Nephron (organoid): ENCODE measurements around the gene TCP11L2.

ENCODE experiments used
- H3K27ac Mint-ChIP-seq, 3 experiments: 2 replicates each; pipeline ENCODE4 v1.8.0; 2020; ENCODE audit warnings: mixed read lengths in 3 of 3, mild to moderate bottlenecking in 2 of 3, moderate library complexity in 1 of 3
- H3K27me3 Mint-ChIP-seq: 2 replicates; pipeline ENCODE4 v1.8.0; 2021; ENCODE audit warnings: low read depth, mild to moderate bottlenecking, moderate library complexity, mixed read lengths
- H3K36me3 Mint-ChIP-seq: 2 replicates; pipeline ENCODE4 v1.8.0; 2020; ENCODE audit warnings: low read depth, mixed read lengths
- H3K4me1 Mint-ChIP-seq: 2 replicates; pipeline ENCODE4 v1.8.0; 2020; ENCODE audit warnings: mixed read lengths
- H3K4me3 Mint-ChIP-seq, 3 experiments: 2 replicates each; pipeline ENCODE4 v1.8.0; 2020; ENCODE audit warnings: mild to moderate bottlenecking in 3 of 3, mixed read lengths in 3 of 3, moderate library complexity in 2 of 3
- H3K9me3 Mint-ChIP-seq: 2 replicates; pipeline ENCODE4 v1.8.0; 2020; ENCODE audit warnings: mixed read lengths
- TF ChIP-seq, protein P1 (sequence below), 3 experiments: fragments of 200-600 bp; sonication (generic); IDR thresholded peaks; one replicate each; pipeline ENCODE4 v1.5.0; 2021; ENCODE audit warnings: antibody characterized with exemption in 3 of 3; ENCODE audit not compliant: unreplicated experiment in 3 of 3

TCP11L2 gene

DNA sequence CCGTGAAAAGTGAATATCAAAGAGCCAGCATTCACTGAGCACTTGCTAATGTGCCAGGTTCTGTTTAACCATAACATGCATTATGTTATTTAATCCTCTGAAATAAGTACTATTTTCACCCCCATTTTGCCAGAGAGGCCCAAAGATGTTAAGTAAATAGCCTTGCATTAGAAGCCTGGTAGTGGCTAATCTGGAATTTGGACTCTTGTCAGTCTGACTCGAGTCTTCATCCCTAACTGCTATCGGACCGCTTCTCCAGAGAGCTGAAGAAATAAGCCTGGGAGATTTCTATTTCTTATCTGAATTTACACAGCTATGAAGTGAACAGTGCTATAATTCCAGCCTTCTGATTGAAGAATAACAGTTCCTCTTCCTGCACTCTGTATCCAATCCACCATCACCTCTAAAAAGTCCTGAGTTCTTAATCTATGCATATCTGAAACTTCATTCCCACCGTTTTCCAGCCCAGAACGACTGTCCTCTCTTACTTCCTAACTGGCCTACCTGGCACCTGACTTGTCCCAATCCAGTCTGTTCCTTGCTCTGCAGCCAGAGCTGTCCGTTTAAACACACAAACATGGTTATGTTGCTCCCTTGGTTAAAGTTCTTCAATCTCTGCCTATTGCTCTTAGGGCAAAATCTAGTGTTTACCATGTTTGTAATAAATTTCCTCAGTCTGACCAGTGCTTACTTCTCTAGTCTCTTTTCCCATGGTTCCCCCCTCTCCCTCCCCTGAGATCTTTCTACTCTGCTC, 57.3 kb downstream of the TCP11L2 start:
- Mint-ChIP-seq H3K27ac (no peak overlapping the region), H3K9me3 (no peaks in the 10 kb centered on the region), H3K36me3 (no peaks in the 10 kb centered on the region), H3K4me3 (no peak overlapping the region), H3K27me3 (no peaks in the 10 kb centered on the region), H3K4me1 (peaks cover 14% of the 10 kb centered on the region)
- TF ChIP-seq, protein P1, sequence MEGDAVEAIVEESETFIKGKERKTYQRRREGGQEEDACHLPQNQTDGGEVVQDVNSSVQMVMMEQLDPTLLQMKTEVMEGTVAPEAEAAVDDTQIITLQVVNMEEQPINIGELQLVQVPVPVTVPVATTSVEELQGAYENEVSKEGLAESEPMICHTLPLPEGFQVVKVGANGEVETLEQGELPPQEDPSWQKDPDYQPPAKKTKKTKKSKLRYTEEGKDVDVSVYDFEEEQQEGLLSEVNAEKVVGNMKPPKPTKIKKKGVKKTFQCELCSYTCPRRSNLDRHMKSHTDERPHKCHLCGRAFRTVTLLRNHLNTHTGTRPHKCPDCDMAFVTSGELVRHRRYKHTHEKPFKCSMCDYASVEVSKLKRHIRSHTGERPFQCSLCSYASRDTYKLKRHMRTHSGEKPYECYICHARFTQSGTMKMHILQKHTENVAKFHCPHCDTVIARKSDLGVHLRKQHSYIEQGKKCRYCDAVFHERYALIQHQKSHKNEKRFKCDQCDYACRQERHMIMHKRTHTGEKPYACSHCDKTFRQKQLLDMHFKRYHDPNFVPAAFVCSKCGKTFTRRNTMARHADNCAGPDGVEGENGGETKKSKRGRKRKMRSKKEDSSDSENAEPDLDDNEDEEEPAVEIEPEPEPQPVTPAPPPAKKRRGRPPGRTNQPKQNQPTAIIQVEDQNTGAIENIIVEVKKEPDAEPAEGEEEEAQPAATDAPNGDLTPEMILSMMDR (IDR thresholded peaks at IDR 0.05; ENCODE audit: unreplicated experiment in 3 of 3) = no peak

DNA sequence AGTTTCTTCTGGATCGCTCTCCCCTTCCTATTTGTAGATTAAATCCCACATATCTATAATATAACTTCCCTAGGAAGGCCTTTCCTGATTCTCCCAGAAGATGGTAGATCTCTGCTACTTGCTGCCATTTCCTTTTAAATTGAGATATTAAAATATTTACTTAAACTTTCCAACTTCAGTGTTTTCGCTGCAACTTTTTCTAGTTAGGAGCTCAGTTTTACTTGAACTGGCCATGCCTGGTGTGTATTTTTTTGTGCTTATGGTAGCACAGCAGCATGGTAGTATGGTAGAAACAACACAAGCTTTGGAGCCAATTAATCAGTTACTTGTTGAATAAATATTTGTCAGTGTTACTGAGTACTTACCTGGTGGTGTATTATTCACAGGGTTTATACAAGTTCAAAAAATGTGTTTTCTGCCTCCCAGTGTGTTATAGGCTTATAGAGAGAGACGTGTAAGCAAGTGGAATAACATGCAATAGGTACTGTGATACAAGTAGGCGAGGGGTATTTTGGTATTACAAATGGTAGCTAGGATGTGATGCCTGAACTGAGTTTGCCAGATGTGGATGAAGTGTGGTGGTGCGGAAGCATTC, 58.0 kb downstream of the TCP11L2 start:
- Mint-ChIP-seq H3K4me3 (no peak overlapping the region), H3K4me1 (peaks cover 14% of the 10 kb centered on the region), H3K9me3 (no peaks in the 10 kb centered on the region), H3K27ac (no peak overlapping the region), H3K36me3 (no peaks in the 10 kb centered on the region), H3K27me3 (no peaks in the 10 kb centered on the region)
- TF ChIP-seq, protein P1 (IDR thresholded peaks at IDR 0.05; ENCODE audit: unreplicated experiment in 3 of 3) = no peak

DNA sequence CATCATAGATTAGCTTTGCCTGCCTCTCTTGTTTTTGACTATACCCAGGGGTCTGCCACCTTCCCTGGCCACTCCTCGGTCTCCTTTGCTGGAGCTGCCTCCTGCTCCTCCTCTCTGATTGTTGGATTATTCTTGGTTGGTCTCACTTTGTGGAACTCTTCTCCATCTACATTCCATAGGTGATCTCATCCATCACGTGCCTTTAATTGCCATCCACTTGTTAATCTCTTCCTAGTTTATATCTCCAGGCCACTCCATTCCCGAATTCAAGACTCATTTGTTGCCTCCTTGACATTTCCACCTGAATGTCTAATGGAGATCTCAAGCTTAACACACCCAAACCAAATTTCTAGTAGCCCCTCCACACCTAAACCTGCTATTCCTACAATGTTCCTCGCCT, 60.4 kb downstream of the TCP11L2 start:
- Mint-ChIP-seq H3K27ac (no peak overlapping the region), H3K4me3 (no peak overlapping the region), H3K9me3 (no peaks in the 10 kb centered on the region), H3K36me3 (peaks cover 12% of the 10 kb centered on the region), H3K4me1 (peaks cover 7% of the 10 kb centered on the region), H3K27me3 (no peaks in the 10 kb centered on the region)
- TF ChIP-seq, protein P1 (IDR thresholded peaks at IDR 0.05; ENCODE audit: unreplicated experiment in 3 of 3) = no peak

DNA sequence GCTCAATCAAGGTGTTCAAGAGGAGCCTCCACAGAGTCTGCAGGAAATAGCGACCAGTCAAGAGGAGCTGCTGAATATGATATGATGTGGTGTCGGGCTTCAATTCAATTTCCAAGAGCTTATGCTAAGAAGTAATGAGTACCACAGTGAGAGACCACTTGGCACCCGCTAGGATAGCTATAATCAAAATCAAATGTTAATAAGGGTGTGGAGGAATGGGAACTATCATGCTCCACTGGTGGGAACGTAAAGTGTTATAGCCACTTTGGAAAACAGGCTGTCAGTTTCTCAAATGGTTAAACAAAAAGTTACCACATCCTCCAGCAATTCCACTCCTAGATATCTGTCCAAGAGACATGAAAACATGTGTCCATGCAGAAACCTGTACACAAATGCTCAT, 61.7 kb downstream of the TCP11L2 start:
- TF ChIP-seq, protein P1 (IDR thresholded peaks at IDR 0.05; ENCODE audit: unreplicated experiment in 3 of 3) = no peak
- peaks cover 12% of the 10 kb centered on the region for H3K36me3 Mint-ChIP-seq
- H3K4me1 Mint-ChIP-seq = no peaks in the 10 kb centered on the region

DNA sequence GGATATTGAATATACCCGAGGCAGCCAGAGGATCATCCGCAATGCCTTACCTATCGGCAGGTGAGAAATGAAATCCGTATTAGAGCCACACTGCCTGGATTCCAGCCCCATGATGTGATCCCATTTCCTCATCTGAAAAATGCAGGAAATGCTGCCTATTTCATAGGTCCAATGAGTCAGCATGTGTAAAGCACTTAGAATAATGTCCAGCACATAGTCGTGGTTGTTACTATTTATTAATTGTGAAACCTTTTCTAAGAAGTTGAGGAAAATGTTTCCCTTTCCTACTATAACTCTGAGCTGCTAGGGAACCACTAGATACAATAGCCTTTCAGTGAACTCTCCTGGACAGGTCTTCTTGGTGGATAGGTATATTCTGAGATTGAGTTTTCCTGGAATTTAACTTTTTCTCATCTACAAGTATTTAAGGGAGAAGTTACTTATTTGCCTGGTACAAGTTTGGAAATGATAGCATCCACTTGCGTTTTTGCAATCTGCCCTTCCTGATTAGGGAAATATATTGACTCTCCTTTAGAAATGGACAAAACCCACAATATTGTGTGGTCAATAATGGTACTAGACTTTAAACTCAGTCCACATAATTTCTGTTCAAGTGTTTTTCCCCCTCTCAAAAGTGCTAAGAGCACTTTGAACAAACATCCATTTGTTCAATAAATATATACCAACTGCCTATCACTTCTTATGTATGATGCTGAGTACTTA, 67.3 kb downstream of the TCP11L2 start:
- no peaks in the 10 kb centered on the region for H3K4me1 Mint-ChIP-seq
- H3K27me3 Mint-ChIP-seq = no peaks in the 10 kb centered on the region
- H3K4me3 Mint-ChIP-seq = no peak overlapping the region
- peaks cover 9% of the 10 kb centered on the region for H3K9me3 Mint-ChIP-seq
- TF ChIP-seq, protein P1 (IDR thresholded peaks at IDR 0.05; ENCODE audit: unreplicated experiment in 3 of 3) = no peak
- H3K36me3 Mint-ChIP-seq = peaks cover 42% of the 10 kb centered on the region
- H3K27ac Mint-ChIP-seq = no peak overlapping the region

More for the DNA sequence above, 61.7 kb downstream of the TCP11L2 start:
- no peak overlapping the region for H3K27ac Mint-ChIP-seq
- H3K27me3 Mint-ChIP-seq = no peaks in the 10 kb centered on the region
- H3K4me3 Mint-ChIP-seq = no peak overlapping the region
- no peaks in the 10 kb centered on the region for H3K9me3 Mint-ChIP-seq
